Naive B cell (primary cell): Measurements from ENCODE around the gene NAT8L. TPM values are rescaled to one million over a fixed set of nuclear protein-coding genes. Genes with fewer than 3 reads are reported as not detected.

Source experiments
- ATAC-seq, 2 donors: fragments of 150-1000 bp; cut with Tn5 transposase; 2 replicates each; pipeline ENCODE4 v1.10.0; 2021; ENCODE audit warnings: low read depth in 2 of 2, mild to moderate bottlenecking in 2 of 2, moderate library complexity in 2 of 2
- DNase-seq: peaks from one replicate; pipeline ENCODE4 v3.0.0; 2022
- H3K27ac Mint-ChIP-seq, 6 donors: one replicate each; pipeline ENCODE4 v1.8.0; 2020 to 2022; ENCODE audit warnings: mild to moderate bottlenecking in 6 of 6, mixed read lengths in 6 of 6, moderate library complexity in 5 of 6, inconsistent platforms in 2 of 6
- H3K27me3 Mint-ChIP-seq, 3 donors: one replicate each; pipeline ENCODE4 v1.8.0; 2021 to 2022; ENCODE audit warnings: mixed read lengths in 3 of 3, mild to moderate bottlenecking in 1 of 3
- H3K36me3 Mint-ChIP-seq, 2 donors: one replicate each; pipeline ENCODE4 v1.8.0; 2020 to 2022; ENCODE audit warnings: mixed read lengths in 2 of 2, inconsistent platforms in 1 of 2, mild to moderate bottlenecking in 1 of 2
- H3K4me1 Mint-ChIP-seq, 3 donors: one replicate each; pipeline ENCODE4 v1.8.0; 2020 to 2022; ENCODE audit warnings: mixed read lengths in 3 of 3, inconsistent platforms in 1 of 3, mild to moderate bottlenecking in 1 of 3, moderate library complexity in 1 of 3
- H3K4me3 Mint-ChIP-seq, 8 donors: one replicate each; pipeline ENCODE4 v1.8.0; 2020 to 2022; ENCODE audit warnings: mild to moderate bottlenecking in 8 of 8, mixed read lengths in 8 of 8, moderate library complexity in 8 of 8, inconsistent platforms in 2 of 8
- H3K9me3 Mint-ChIP-seq, 7 donors: one replicate each; pipeline ENCODE4 v1.8.0; 2020 to 2022; ENCODE audit warnings: mixed read lengths in 7 of 7, mild to moderate bottlenecking in 5 of 7, inconsistent platforms in 2 of 7, moderate library complexity in 1 of 7
- polyA plus RNA-seq, 6 donors: library from polyadenylated mRNA; unstranded; fragments of 300-500 nt; fragmentation: Illumina TruSeq; gene quantifications; one replicate each; pipeline ENCODE4 v1.2.3, GENCODE V29; 2021; ENCODE audit warnings: low read depth in 6 of 6

NAT8L gene
- polyA plus RNA-seq, 6 donors from 2014 or later, result not detected

DNA sequence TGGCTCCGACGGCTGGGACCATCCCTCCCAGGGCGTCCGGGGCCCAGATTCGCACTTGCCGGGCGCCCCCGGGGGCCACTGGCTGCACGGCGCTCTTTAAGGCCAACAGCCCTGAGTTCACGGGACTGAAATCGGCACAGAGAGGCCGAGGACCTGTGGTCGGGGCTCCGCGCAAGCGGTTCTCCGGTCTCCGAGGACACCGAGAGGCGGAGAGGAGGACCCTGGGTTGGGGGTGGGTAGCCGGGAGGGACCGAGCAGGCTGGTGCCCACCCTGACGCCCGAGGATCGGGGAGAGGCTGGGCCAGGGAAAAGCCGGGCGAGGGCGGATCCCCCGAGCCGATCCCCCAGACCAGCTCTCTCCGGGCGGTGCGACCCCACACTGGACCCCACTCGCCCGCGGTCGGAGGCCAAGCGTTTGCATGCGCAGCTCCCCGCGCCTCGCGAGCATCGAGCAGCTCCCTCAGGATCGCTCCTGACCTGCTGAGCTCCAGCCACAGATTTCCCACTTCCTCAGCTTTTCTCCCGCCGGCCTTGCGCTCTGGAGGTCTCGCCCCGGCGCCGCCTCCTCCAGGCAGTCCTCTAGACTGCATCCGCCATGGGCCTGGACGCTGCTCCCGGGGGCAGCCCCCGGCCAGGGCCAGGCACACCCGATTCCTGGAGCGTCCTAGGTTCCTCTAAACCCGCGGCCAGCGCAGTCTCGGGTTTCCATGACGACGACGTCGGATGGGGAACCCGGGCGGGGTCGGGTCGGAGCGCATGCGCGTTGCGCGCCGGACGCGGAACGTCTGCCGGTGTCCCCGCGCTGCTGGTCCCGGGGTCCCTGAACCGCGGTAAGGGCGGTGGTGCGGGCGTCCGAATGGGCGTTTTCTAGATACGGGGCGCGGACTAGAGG, 17.6 kb upstream of the NAT8L start:
- peaks cover 0 to 1% (median 0%) of the 10 kb centered on the region in 7 donors for H3K9me3 Mint-ChIP-seq

DNA sequence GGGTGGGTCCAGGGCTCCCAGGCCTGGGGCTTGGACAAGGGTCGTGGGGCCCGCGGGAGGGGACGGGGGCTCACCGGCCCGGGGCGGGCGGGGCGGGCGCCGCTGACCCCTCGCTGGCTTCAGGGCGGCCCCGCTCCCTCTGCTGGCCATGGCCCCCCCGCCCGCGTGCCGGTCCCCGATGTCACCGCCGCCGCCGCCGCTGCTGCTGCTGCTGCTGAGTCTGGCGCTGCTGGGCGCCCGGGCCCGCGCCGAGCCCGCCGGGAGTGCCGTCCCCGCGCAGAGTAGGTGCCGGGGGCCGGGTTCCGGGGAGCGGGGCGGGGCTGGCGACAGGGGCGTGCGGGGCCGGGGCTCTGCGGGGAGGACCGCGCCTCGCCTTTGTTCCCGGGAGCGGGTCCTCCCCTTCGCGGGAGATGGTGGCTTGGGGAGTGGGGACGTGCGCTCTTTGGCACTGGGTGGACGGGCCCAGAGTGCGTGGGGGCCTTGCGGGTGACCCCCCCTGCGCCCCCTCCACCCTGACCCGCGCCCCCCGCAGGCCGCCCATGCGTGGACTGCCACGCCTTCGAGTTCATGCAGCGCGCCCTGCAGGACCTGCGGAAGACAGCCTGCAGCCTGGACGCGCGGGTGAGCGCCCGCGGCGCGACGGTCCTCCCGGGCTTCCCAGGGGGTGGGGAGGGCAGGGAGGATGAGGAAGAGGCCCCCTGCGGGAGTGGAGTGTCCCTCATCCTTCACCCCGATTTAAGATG, 16.8 kb upstream of the NAT8L start:
- peaks cover 0 to 1% (median 0%) of the 10 kb centered on the region in 7 donors for H3K9me3 Mint-ChIP-seq
- H3K36me3 Mint-ChIP-seq, result peaks cover 0 to 8% of the 10 kb centered on the region in 2 donors
- DNase-seq (peak; percentile 34), ATAC-seq (peak; percentile 50 to 55)
- H3K4me1 Mint-ChIP-seq, result peaks cover 4 to 16% (median 9%) of the 10 kb centered on the region in 3 donors
- H3K27ac Mint-ChIP-seq, result peak overlapping the region in 2 of 6 donors; percentile 57 to 94
- peak overlapping the region; percentile 71 to 92 (median 80) for H3K4me3 Mint-ChIP-seq
- H3K27me3 Mint-ChIP-seq, result peaks cover 5 to 48% (median 33%) of the 10 kb centered on the region in 3 donors

More for the DNA sequence above, 17.6 kb upstream of the NAT8L start:
- Mint-ChIP-seq H3K36me3 (peaks cover 0 to 8% of the 10 kb centered on the region in 2 donors), H3K4me1 (peaks cover 4 to 16% (median 9%) of the 10 kb centered on the region in 3 donors), H3K27ac (peak overlapping the region in 2 of 6 donors; percentile 47 to 85), H3K4me3 (peak overlapping the region; percentile 75 to 92 (median 86)), H3K27me3 (peaks cover 12 to 54% (median 41%) of the 10 kb centered on the region in 3 donors)
- DNase-seq (peak; percentile 81), ATAC-seq (peak; percentile 74 to 76)

- H3K27me3 Mint-ChIP-seq, result peaks cover 5 to 54% (median 36%) of the 10 kb centered on the region in 3 donors
Measured at GRCh38 chr4:2042947-2043395, 16.2 kb upstream of the NAT8L start.

DNA sequence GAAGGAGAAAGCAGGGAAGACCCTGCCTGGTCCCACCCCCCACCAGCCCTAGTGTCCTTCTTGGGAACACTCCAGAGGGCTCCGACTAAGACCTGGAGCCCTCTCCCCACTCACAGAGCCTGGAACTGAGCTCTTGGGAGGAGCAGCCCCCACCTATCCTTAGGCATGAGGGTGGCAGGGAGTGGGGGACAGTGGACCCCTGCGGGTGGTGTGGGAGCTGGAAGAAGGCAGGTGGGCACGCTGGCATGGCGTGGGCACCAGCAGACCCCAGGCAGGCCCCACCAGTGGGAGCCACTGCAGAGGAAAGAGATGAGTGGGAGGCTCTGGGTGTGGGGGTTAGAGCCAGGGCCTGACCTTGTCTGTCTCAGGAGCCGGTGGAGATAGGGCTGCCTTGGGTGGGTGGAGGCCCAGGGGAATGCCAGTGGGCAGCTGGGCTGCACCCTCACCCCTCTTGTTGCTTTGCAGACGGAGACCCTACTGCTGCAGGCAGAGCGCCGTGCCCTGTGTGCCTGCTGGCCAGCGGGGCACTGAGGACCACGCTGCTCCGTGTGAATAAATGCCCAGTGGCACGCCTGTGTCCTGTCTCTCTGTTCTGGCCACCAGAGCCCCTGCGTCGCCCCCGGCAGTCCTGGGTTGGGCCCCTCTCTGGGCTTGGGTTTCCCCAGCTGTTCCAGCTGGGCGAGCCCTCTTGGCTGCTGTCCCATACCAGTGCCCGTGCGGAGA, 15.6 kb upstream of the NAT8L start:
- H3K27ac Mint-ChIP-seq, result no peak overlapping the region
- peaks cover 0 to 8% of the 10 kb centered on the region in 2 donors for H3K36me3 Mint-ChIP-seq
- peaks cover 5 to 58% (median 41%) of the 10 kb centered on the region in 3 donors for H3K27me3 Mint-ChIP-seq
- peaks cover 6 to 16% (median 9%) of the 10 kb centered on the region in 3 donors for H3K4me1 Mint-ChIP-seq
- peak overlapping the region in 6 of 8 donors; percentile 32 to 90 (median 72) for H3K4me3 Mint-ChIP-seq
- DNase-seq (no peak), ATAC-seq (no peak)
- H3K9me3 Mint-ChIP-seq, result peaks cover 0 to 1% (median 0%) of the 10 kb centered on the region in 7 donors

More at GRCh38 chr4:2042947-2043395, 16.2 kb upstream of the NAT8L start:
- ATAC-seq, result no peak
- Mint-ChIP-seq H3K9me3 (peaks cover 0 to 1% (median 0%) of the 10 kb centered on the region in 7 donors), H3K27ac (peak overlapping the region in 2 of 6 donors; percentile 57 to 94), H3K4me1 (peaks cover 4 to 16% (median 9%) of the 10 kb centered on the region in 3 donors), H3K4me3 (peak overlapping the region; percentile 65 to 90 (median 80)), H3K36me3 (peaks cover 0 to 8% of the 10 kb centered on the region in 2 donors)
- no peak for DNase-seq

DNA sequence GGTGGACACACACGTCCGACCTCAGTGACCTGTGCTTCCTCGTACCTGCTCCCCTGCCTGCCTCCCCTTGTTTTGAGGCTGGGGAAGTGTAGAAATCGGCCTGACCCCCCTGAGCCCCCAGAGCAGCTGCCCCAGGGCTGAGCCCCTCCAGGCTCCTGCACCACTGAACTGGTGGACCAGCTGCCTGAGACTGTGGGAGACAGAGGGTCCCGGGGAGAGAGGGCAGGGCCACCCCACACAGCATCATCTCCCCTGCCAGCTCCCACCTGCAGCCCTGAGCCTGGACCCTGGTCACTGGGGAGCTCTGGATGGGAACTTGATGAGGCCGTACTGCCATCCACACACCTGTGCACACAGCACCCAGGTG, 15.0 kb upstream of the NAT8L start:
- peak overlapping the region in 4 of 8 donors; percentile 32 to 65 (median 56) for H3K4me3 Mint-ChIP-seq
- H3K4me1 Mint-ChIP-seq, result peaks cover 6 to 16% (median 9%) of the 10 kb centered on the region in 3 donors
- no peak overlapping the region for H3K27ac Mint-ChIP-seq
- ATAC-seq (no peak), DNase-seq (no peak)
- peaks cover 5 to 55% (median 39%) of the 10 kb centered on the region in 3 donors for H3K27me3 Mint-ChIP-seq
- peaks cover 0 to 1% (median 0%) of the 10 kb centered on the region in 7 donors for H3K9me3 Mint-ChIP-seq
- peaks cover 0 to 8% of the 10 kb centered on the region in 2 donors for H3K36me3 Mint-ChIP-seq

GRCh38 chr4:2044542-2045517, 14.3 kb upstream of the NAT8L start:
- no peak overlapping the region for H3K27ac Mint-ChIP-seq
- peaks cover 0 to 4% of the 10 kb centered on the region in 2 donors for H3K36me3 Mint-ChIP-seq
- DNase-seq, result no peak
- peaks cover 5 to 16% (median 7%) of the 10 kb centered on the region in 3 donors for H3K4me1 Mint-ChIP-seq
- H3K9me3 Mint-ChIP-seq, result peaks cover 0 to under 1% (median 0%) of the 10 kb centered on the region in 7 donors
- ATAC-seq, result no peak
- H3K27me3 Mint-ChIP-seq, result peaks cover 8 to 56% (median 34%) of the 10 kb centered on the region in 3 donors
- H3K4me3 Mint-ChIP-seq, result peak overlapping the region in 3 of 8 donors; percentile 48 to 66 (median 54)

- Mint-ChIP-seq H3K4me1 (peaks cover 2 to 11% (median 5%) of the 10 kb centered on the region in 3 donors), H3K4me3 (peak overlapping the region in 3 of 8 donors; percentile 29 to 54 (median 48)), H3K9me3 (no peaks in the 10 kb centered on the region), H3K27ac (no peak overlapping the region), H3K27me3 (peaks cover 10 to 53% (median 33%) of the 10 kb centered on the region in 3 donors), H3K36me3 (no peaks in the 10 kb centered on the region)
- ATAC-seq, result no peak
- no peak for DNase-seq
Measured at GRCh38 chr4:2045518-2045951, 13.6 kb upstream of the NAT8L start.

DNA sequence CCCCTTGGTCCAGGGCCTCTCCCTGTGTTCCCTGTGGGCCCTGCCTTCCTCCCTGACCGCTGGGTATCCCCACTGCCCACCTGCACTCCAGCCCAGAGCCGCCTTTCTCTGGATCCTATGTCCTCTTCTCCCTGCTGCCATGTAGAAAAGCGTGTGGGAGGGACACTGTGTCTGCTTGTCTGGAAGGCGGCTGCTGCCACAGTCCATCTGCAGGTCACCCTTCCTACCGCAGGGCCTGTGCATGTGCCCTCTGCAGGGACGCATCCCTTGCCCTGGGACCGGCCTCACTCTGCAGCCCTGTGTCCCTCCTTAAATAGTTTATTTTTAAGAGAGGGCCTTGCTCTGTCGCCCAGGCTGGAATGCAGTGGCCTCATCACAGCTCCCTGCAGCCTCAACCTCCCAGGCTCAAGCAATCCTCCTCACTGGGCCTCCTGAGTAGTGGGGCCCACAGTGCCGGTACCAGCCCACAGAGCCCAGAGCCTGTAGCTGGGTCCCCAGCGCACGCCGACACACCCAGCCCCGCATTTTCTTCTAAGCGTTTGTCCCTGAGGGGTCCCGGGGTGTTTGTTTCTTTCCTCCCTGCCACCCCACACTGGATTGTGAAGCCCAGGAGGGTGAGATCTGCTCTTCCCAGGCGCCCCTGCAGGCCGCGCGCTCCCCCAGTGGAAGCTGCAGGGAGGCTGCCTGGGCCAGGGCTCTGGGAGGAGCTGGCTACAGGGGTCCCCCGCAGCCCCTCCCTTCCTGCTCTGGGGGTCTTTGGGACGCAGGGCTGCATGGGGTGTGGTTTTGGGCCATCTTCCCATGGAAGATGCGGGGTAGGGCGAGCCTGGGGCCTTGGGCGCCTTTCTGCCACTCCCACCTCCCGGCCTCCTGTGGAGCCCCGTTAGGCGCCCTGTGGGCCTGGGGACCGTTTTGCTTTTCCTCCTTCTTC, 12.8 kb upstream of the NAT8L start:
- peak overlapping the region in 1 of 8 donors; percentile 56 for H3K4me3 Mint-ChIP-seq
- no peak overlapping the region for H3K27ac Mint-ChIP-seq
- H3K9me3 Mint-ChIP-seq, result no peaks in the 10 kb centered on the region
- peaks cover 2 to 11% (median 5%) of the 10 kb centered on the region in 3 donors for H3K4me1 Mint-ChIP-seq
- no peak for DNase-seq
- H3K36me3 Mint-ChIP-seq, result no peaks in the 10 kb centered on the region
- ATAC-seq, result no peak
- peaks cover 14 to 59% (median 41%) of the 10 kb centered on the region in 3 donors for H3K27me3 Mint-ChIP-seq

GRCh38 chr4:2047031-2047660, 12.0 kb upstream of the NAT8L start:
- ATAC-seq (no peak), DNase-seq (no peak)
- H3K36me3 Mint-ChIP-seq, result no peaks in the 10 kb centered on the region
- H3K4me1 Mint-ChIP-seq, result peaks cover 2 to 5% (median 5%) of the 10 kb centered on the region in 3 donors
- no peak overlapping the region for H3K27ac Mint-ChIP-seq
- H3K27me3 Mint-ChIP-seq, result peaks cover 20 to 61% (median 45%) of the 10 kb centered on the region in 3 donors
- H3K9me3 Mint-ChIP-seq, result no peaks in the 10 kb centered on the region
- no peak overlapping the region for H3K4me3 Mint-ChIP-seq

GRCh38 chr4:2047781-2048581, 11.1 kb upstream of the NAT8L start:
- H3K9me3 Mint-ChIP-seq, result no peaks in the 10 kb centered on the region
- ATAC-seq (no peak), DNase-seq (no peak)
- H3K36me3 Mint-ChIP-seq, result no peaks in the 10 kb centered on the region
- H3K27me3 Mint-ChIP-seq, result peaks cover 25 to 68% (median 52%) of the 10 kb centered on the region in 3 donors
- peak overlapping the region in 1 of 8 donors; percentile 64 for H3K4me3 Mint-ChIP-seq
- peaks cover 2 to 5% (median 5%) of the 10 kb centered on the region in 3 donors for H3K4me1 Mint-ChIP-seq
- H3K27ac Mint-ChIP-seq, result no peak overlapping the region
